NT2/D1 (cell line): ENCODE results near the gene TEDC1.

Source experiments
- SUZ12 ChIP-seq: IDR thresholded peaks from 2 replicates; pipeline ENCODE4 v1.6.1; 2011; ENCODE audit not compliant: insufficient read length, insufficient read depth; ENCODE audit errors: extremely low read depth
- ZNF274 ChIP-seq: IDR thresholded peaks from 2 replicates; pipeline ENCODE4 v1.6.1; 2011; ENCODE audit warnings: mild to moderate bottlenecking, low read depth, low read length

- TF ChIP-seq SUZ12 (no peak), ZNF274 (no peak)
These were observed 827 bp upstream of the TEDC1 start for GRCh38 chr14:105490267-105490571.
